ENCODE measurements around the gene ZNF649. TPM values are rescaled to one million over a fixed set of nuclear protein-coding genes. Genes with fewer than 3 reads are reported as not detected.

The ZNF649 gene
- 10 to 100 TPM; 10.9 to 11.2 TPM for total RNA-seq

GRCh38 chr19:51904331-51905165 lies at the start of gene ZNF649:
Gene ZNF649, minus strand, starts transcription at chr19:51905017. Its CDS starts 4,910 bp downstream, at chr19:51900107.
- Mint-ChIP-seq H3K4me3 (peak within 1 kb of the TSS; percentile 98), H3K4me1 (ENCODE audit: low read depth) (peaks cover 23% of the 10 kb centered on the region), H3K9me3 (ENCODE audit: insufficient read depth) (peaks cover 71% of the 10 kb centered on the region), H3K27me3 (ENCODE audit: low read depth) (peaks cover 2% of the 10 kb centered on the region), H3K36me3 (ENCODE audit: low read depth) (peaks cover 78% of the 10 kb centered on the region), H3K27ac (peak within 1 kb of the TSS; percentile 98)
- DNase-seq: peak; percentile 85
- ChIA-PET CTCF (no interaction called here), POLR2A (interaction anchor here (1.0 kb wide), 1 partner anchor 144 kb away, joined by 3 read pairs; the partner anchor contains the start of gene ZNF432)
- ATAC-seq: peak; percentile 89

DNA sequence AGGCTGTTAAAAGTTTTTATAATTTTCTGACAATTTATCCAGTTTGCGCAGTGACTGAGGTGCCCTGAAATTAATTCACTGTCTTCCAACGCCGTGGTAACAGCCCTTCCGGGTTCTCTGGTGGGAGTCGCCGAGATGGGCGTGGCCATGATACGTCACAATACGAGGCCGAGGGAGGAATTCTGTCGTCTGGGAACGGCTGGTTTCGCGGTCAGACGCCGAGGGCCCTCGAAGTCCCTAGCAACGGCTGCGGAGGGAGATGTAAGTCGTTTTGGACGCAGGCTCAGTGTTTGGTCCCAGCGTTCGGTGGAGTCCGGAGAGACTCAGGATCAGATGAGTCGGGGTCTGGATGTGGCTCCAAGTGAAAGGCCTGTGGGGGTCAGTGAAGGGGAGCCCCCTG lies 44.2 kb upstream of the ZNF649 start:
- ATAC-seq (no peak), DNase-seq (no peak)
- POLR2A ChIA-PET: no interaction called here
- Mint-ChIP-seq H3K9me3 (ENCODE audit: insufficient read depth) (peaks cover 66% of the 10 kb centered on the region), H3K27me3 (ENCODE audit: low read depth) (no peaks in the 10 kb centered on the region), H3K4me3 (no peak overlapping the region), H3K36me3 (ENCODE audit: low read depth) (peaks cover 41% of the 10 kb centered on the region), H3K4me1 (ENCODE audit: low read depth) (peaks cover 3% of the 10 kb centered on the region), H3K27ac (no peak overlapping the region)
- CTCF ChIA-PET: no interaction called here

- Mint-ChIP-seq H3K4me3 (no peak overlapping the region), H3K36me3 (ENCODE audit: low read depth) (peaks cover 64% of the 10 kb centered on the region), H3K27ac (no peak overlapping the region), H3K27me3 (ENCODE audit: low read depth) (no peaks in the 10 kb centered on the region), H3K4me1 (ENCODE audit: low read depth) (peaks cover 3% of the 10 kb centered on the region), H3K9me3 (ENCODE audit: insufficient read depth) (peaks cover 81% of the 10 kb centered on the region)
- CTCF ChIA-PET: no interaction called here
- ATAC-seq (no peak), DNase-seq (no peak)
- POLR2A ChIA-PET: no interaction called here
Observed at GRCh38 chr19:51946602-51947001, 41.8 kb upstream of the ZNF649 start.

GRCh38 chr19:51944798-51945552 lies 40.2 kb upstream of the ZNF649 start:
- Mint-ChIP-seq H3K36me3 (ENCODE audit: low read depth) (peaks cover 79% of the 10 kb centered on the region), H3K4me1 (ENCODE audit: low read depth) (peaks cover 3% of the 10 kb centered on the region), H3K4me3 (no peak overlapping the region), H3K9me3 (ENCODE audit: insufficient read depth) (peaks cover 79% of the 10 kb centered on the region), H3K27me3 (ENCODE audit: low read depth) (no peaks in the 10 kb centered on the region), H3K27ac (no peak overlapping the region)
- POLR2A ChIA-PET: no interaction called here
- ATAC-seq (no peak), DNase-seq (no peak)
- CTCF ChIA-PET: no interaction called here

DNA sequence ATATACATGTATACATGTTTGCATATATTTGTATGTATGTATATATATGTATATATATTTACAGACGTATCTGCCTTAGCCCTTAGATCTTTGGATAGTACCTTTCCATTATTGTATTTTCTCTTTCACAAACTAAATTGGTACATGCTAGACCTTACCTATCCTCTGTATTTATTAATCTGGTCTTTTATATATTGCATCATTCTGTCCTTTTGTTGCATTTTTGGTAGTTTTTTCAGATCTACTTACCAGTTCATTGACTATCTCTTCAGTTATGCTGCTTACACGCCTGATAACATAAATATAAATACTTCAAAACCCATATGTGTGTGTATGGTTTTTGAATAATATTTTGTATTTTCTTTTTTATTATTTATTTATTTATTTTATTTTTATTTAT lies 34.1 kb upstream of the ZNF649 start:
- H3K9me3 Mint-ChIP-seq (ENCODE audit: insufficient read depth): peaks cover 54% of the 10 kb centered on the region

DNA sequence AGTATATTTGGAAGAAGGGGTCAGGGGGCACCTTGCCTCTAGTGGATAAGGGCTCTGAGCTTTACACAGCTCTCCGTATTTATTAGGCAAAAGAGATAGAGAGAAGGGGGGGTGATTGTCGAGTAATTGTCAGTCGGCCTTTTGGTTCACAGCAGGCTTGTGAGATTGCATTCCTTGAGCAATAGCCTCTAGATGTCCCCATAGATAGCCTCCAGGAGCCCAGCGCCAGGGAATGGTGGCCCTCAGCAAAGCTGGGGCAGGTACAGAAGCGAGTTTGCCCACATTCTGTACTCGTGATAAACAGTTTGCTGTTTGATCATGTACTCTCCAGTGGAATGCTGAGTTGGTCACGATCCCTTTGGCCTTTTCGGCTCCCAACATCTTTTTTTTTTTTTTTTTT lies 27.1 kb upstream of the ZNF649 start:
- no peak for DNase-seq
- Mint-ChIP-seq H3K4me1 (ENCODE audit: low read depth) (peaks cover 11% of the 10 kb centered on the region), H3K4me3 (no peak overlapping the region), H3K27me3 (ENCODE audit: low read depth) (no peaks in the 10 kb centered on the region), H3K36me3 (ENCODE audit: low read depth) (peaks cover 84% of the 10 kb centered on the region), H3K27ac (no peak overlapping the region), H3K9me3 (ENCODE audit: insufficient read depth) (peaks cover 42% of the 10 kb centered on the region)
- ATAC-seq: no peak
- CTCF ChIA-PET: no interaction called here
- POLR2A ChIA-PET: no interaction called here

More for the DNA sequence above, 34.1 kb upstream of the ZNF649 start:
- ATAC-seq (no peak), DNase-seq (no peak)
- Mint-ChIP-seq H3K27ac (no peak overlapping the region), H3K27me3 (ENCODE audit: low read depth) (no peaks in the 10 kb centered on the region), H3K36me3 (ENCODE audit: low read depth) (peaks cover 89% of the 10 kb centered on the region), H3K4me3 (no peak overlapping the region), H3K4me1 (ENCODE audit: low read depth) (no peaks in the 10 kb centered on the region)
- ChIA-PET POLR2A (no interaction called here), CTCF (no interaction called here)

- peak overlapping the region; percentile 99 for H3K4me3 Mint-ChIP-seq
- DNase-seq: peak; percentile 20
- H3K36me3 Mint-ChIP-seq (ENCODE audit: low read depth): peaks cover 70% of the 10 kb centered on the region
- POLR2A ChIA-PET: no interaction called here
- peaks cover 17% of the 10 kb centered on the region for H3K4me1 Mint-ChIP-seq (ENCODE audit: low read depth)
- H3K27ac Mint-ChIP-seq: peak overlapping the region; percentile 90
- no peaks in the 10 kb centered on the region for H3K27me3 Mint-ChIP-seq (ENCODE audit: low read depth)
- CTCF ChIA-PET: interaction anchor here (0.6 kb wide), 1 partner anchor 309 kb away, joined by 5 read pairs; no protein-coding TSS in a partner anchor
- H3K9me3 Mint-ChIP-seq (ENCODE audit: insufficient read depth): peaks cover 57% of the 10 kb centered on the region
- ATAC-seq: no peak
Observed at GRCh38 chr19:51927859-51928258, 23.0 kb upstream of the ZNF649 start.

GRCh38 chr19:51926784-51927741 lies 22.2 kb upstream of the ZNF649 start, which contains the start of gene ZNF613:
Gene ZNF613, plus strand, starts transcription at chr19:51927472. Its CDS starts 8,749 bp downstream, at chr19:51936221.
- peak within 1 kb of the TSS; percentile 99 for H3K4me3 Mint-ChIP-seq
- CTCF ChIA-PET: no interaction called here
- POLR2A ChIA-PET: no interaction called here

GRCh38 chr19:51926426-51926783 lies 21.6 kb upstream of the ZNF649 start:
- ChIA-PET CTCF (no interaction called here), POLR2A (no interaction called here)
- ATAC-seq: no peak
- DNase-seq: no peak
- Mint-ChIP-seq H3K4me1 (ENCODE audit: low read depth) (peaks cover 17% of the 10 kb centered on the region), H3K27ac (peak overlapping the region; percentile 90), H3K27me3 (ENCODE audit: low read depth) (no peaks in the 10 kb centered on the region), H3K4me3 (peak overlapping the region; percentile 99), H3K9me3 (ENCODE audit: insufficient read depth) (peaks cover 63% of the 10 kb centered on the region), H3K36me3 (ENCODE audit: low read depth) (peaks cover 68% of the 10 kb centered on the region)

More at GRCh38 chr19:51926784-51927741, 22.2 kb upstream of the ZNF649 start, which contains the start of gene ZNF613:
- peaks cover 68% of the 10 kb centered on the region for H3K36me3 Mint-ChIP-seq (ENCODE audit: low read depth)
- H3K27me3 Mint-ChIP-seq (ENCODE audit: low read depth): no peaks in the 10 kb centered on the region
- DNase-seq (peak; percentile 90), ATAC-seq (peak; percentile 94)
- peak within 1 kb of the TSS; percentile 90 for H3K27ac Mint-ChIP-seq
- peaks cover 17% of the 10 kb centered on the region for H3K4me1 Mint-ChIP-seq (ENCODE audit: low read depth)
- H3K9me3 Mint-ChIP-seq (ENCODE audit: insufficient read depth): peaks cover 61% of the 10 kb centered on the region

- CTCF ChIA-PET: no interaction called here
Observed at GRCh38 chr19:51921949-51922348, 17.1 kb upstream of the ZNF649 start.

DNA sequence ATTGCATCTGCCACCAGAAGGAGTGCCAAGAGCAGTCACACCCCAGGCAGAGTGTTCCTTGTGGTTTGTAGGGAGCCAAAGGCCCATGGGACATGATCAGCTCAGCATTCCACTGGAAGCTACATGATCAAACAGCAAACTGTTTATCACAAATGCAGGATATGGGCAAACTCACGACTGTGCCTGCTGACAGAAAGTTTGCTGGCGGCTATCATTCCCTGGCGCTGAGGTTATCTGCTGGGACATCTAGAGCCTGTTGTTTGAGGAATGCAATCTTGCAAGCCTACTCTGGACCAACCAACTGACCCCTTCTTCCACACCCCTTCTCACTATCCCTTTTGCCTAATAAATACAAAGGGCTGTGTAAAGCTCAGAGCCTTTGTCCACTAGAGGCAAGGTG lies 14.8 kb upstream of the ZNF649 start:
- no peaks in the 10 kb centered on the region for H3K27me3 Mint-ChIP-seq (ENCODE audit: low read depth)
- peaks cover 25% of the 10 kb centered on the region for H3K36me3 Mint-ChIP-seq (ENCODE audit: low read depth)
- H3K4me3 Mint-ChIP-seq: no peak overlapping the region
- POLR2A ChIA-PET: no interaction called here
- peaks cover 62% of the 10 kb centered on the region for H3K9me3 Mint-ChIP-seq (ENCODE audit: insufficient read depth)
- no peak for DNase-seq
- no peak overlapping the region for H3K27ac Mint-ChIP-seq
- no peaks in the 10 kb centered on the region for H3K4me1 Mint-ChIP-seq (ENCODE audit: low read depth)
- no peak for ATAC-seq
- CTCF ChIA-PET: no interaction called here

More at GRCh38 chr19:51921949-51922348, 17.1 kb upstream of the ZNF649 start:
- Mint-ChIP-seq H3K27ac (no peak overlapping the region), H3K36me3 (ENCODE audit: low read depth) (peaks cover 36% of the 10 kb centered on the region), H3K4me1 (ENCODE audit: low read depth) (peaks cover 6% of the 10 kb centered on the region), H3K27me3 (ENCODE audit: low read depth) (no peaks in the 10 kb centered on the region), H3K9me3 (ENCODE audit: insufficient read depth) (peaks cover 55% of the 10 kb centered on the region), H3K4me3 (no peak overlapping the region)
- DNase-seq (no peak), ATAC-seq (no peak)
- POLR2A ChIA-PET: no interaction called here

Measured in activated CD8-positive, alpha-beta T cell treated with anti-CD3 and anti-CD28 coated beads, Interleukin-2, amount 10 ng/mL, durations not matched to agents 7 days and 5 days (primary cell).